WTC11 (cell line): Measurements from ENCODE around the gene PPP1R2C. TPM values are rescaled to one million over a fixed set of nuclear protein-coding genes. Genes with fewer than 3 reads are reported as not detected.

ENCODE experiments used
- ATAC-seq: fragments of 200-7000 bp; cut with Tn5 transposase; 2 replicates; pipeline ENCODE4 v1.10.0; 2021; ENCODE audit warnings: mild to moderate bottlenecking, moderate library complexity
- CTCF ChIA-PET: fragments of 300-600 bp; sonication (Branson Sonifier 250); formaldehyde crosslinking; loops from one replicate; lab custom pipeline; 2021; ENCODE audit warnings: antibody characterized with exemption; lab: Charles Lee
- POLR2A ChIA-PET: fragments of 350-600 bp; sonication (Branson Sonifier 250); formaldehyde crosslinking; loops from one replicate; lab custom pipeline; 2021; ENCODE audit warnings: antibody characterized with exemption; lab: Charles Lee
- DNase-seq: peaks from one replicate; pipeline ENCODE4 v3.0.0; 2021; ENCODE audit warnings: low spot score
- H3K27ac Mint-ChIP-seq: 2 replicates; pipeline ENCODE4 v1.8.0; 2021; ENCODE audit warnings: mixed read lengths
- H3K27me3 Mint-ChIP-seq: 2 replicates; pipeline ENCODE4 v1.8.0; 2021; ENCODE audit warnings: low read depth, mild to moderate bottlenecking, moderate library complexity, mixed read lengths
- H3K36me3 Mint-ChIP-seq: 2 replicates; pipeline ENCODE4 v1.8.0; 2021; ENCODE audit warnings: mixed read lengths
- H3K4me1 Mint-ChIP-seq: 2 replicates; pipeline ENCODE4 v1.8.0; 2022; ENCODE audit warnings: mixed read lengths
- H3K4me3 Mint-ChIP-seq: 2 replicates; pipeline ENCODE4 v1.8.0; 2021; ENCODE audit warnings: mild to moderate bottlenecking, moderate library complexity, mixed read lengths
- H3K9me3 Mint-ChIP-seq: 2 replicates; pipeline ENCODE4 v1.8.0; 2021; ENCODE audit warnings: mixed read lengths
- ARID4B ChIP-seq: sonication (generic); formaldehyde crosslinking; IDR thresholded peaks from 2 replicates; pipeline ENCODE4 v1.8.0; 2023; ENCODE audit warnings: missing genetic modification reagents, mild to moderate bottlenecking, borderline replicate concordance
- E2F1 ChIP-seq: sonication (generic); formaldehyde crosslinking; IDR thresholded peaks from 2 replicates; pipeline ENCODE4 v1.8.0; 2022; ENCODE audit warnings: mild to moderate bottlenecking, missing genetic modification reagents
- ELF4 ChIP-seq: sonication (generic); formaldehyde crosslinking; IDR thresholded peaks from 2 replicates; pipeline ENCODE4 v1.8.1; 2022; ENCODE audit warnings: low read depth, mild to moderate bottlenecking, moderate library complexity, missing genetic modification reagents
- FOXP1 ChIP-seq: sonication (generic); formaldehyde crosslinking; IDR thresholded peaks from 2 replicates; pipeline ENCODE4 v1.8.0; 2022; ENCODE audit warnings: missing genetic modification reagents, mild to moderate bottlenecking, moderate library complexity, borderline replicate concordance
- IRF1 ChIP-seq: sonication (generic); formaldehyde crosslinking; IDR thresholded peaks from 2 replicates; pipeline ENCODE4 v1.8.0; 2023; ENCODE audit warnings: missing genetic modification reagents
- MAX ChIP-seq: sonication (generic); formaldehyde crosslinking; IDR thresholded peaks from 2 replicates; pipeline ENCODE4 v1.8.0; 2022; ENCODE audit warnings: mild to moderate bottlenecking, missing genetic modification reagents
- MLX ChIP-seq: sonication (generic); formaldehyde crosslinking; IDR thresholded peaks from 2 replicates; pipeline ENCODE4 v1.8.1; 2023; ENCODE audit warnings: mild to moderate bottlenecking, missing genetic modification reagents, moderate library complexity
- MXD4 ChIP-seq: fragments of 250-450 bp; sonication (Bioruptor Pico); IDR thresholded peaks from 2 replicates; pipeline ENCODE4 v1.8.0; 2021; ENCODE audit warnings: mild to moderate bottlenecking, moderate library complexity, borderline replicate concordance
- PREB ChIP-seq: sonication (generic); formaldehyde crosslinking; IDR thresholded peaks from 2 replicates; pipeline ENCODE4 v1.8.1; 2022; ENCODE audit warnings: mild to moderate bottlenecking, missing genetic modification reagents, moderate library complexity, borderline replicate concordance
- SMAD3 ChIP-seq: sonication (generic); formaldehyde crosslinking; IDR thresholded peaks from 2 replicates; pipeline ENCODE4 v1.8.0; 2022; ENCODE audit warnings: missing genetic modification reagents, mild to moderate bottlenecking, borderline replicate concordance
- STAT6 ChIP-seq: sonication (generic); formaldehyde crosslinking; conservative IDR thresholded peaks from 2 replicates; pipeline ENCODE4 v1.8.1; 2023; ENCODE audit warnings: mild to moderate bottlenecking, low read depth, missing genetic modification reagents, moderate library complexity
- TEAD1 ChIP-seq: sonication (generic); formaldehyde crosslinking; IDR thresholded peaks from 2 replicates; pipeline ENCODE4 v1.8.0; 2022; ENCODE audit warnings: mild to moderate bottlenecking, missing genetic modification reagents
- ZBTB21 ChIP-seq: sonication (generic); formaldehyde crosslinking; IDR thresholded peaks from 2 replicates; pipeline ENCODE4 v1.8.1; 2023; ENCODE audit warnings: mild to moderate bottlenecking, missing genetic modification reagents, borderline replicate concordance
- ZBTB43 ChIP-seq: sonication (generic); formaldehyde crosslinking; IDR thresholded peaks from 2 replicates; pipeline ENCODE4 v1.8.1; 2023; ENCODE audit warnings: mild to moderate bottlenecking, missing genetic modification reagents
- ZMAT4 ChIP-seq: fragments of 250-450 bp; sonication (Bioruptor Pico); IDR thresholded peaks from 2 replicates; pipeline ENCODE4 v1.9.0; 2021; ENCODE audit warnings: mild to moderate bottlenecking
- ZNF121 ChIP-seq: sonication (generic); formaldehyde crosslinking; IDR thresholded peaks from 2 replicates; pipeline ENCODE4 v1.8.0; 2023; ENCODE audit warnings: missing genetic modification reagents
- ZNF219 ChIP-seq: sonication (generic); formaldehyde crosslinking; IDR thresholded peaks from 2 replicates; pipeline ENCODE4 v1.8.0; 2023; ENCODE audit warnings: missing genetic modification reagents, mild to moderate bottlenecking, borderline replicate concordance
- ZNF232 ChIP-seq: sonication (generic); formaldehyde crosslinking; IDR thresholded peaks from 2 replicates; pipeline ENCODE4 v1.8.0; 2022; ENCODE audit warnings: mild to moderate bottlenecking, missing genetic modification reagents
- ZNF317 ChIP-seq: sonication (generic); formaldehyde crosslinking; IDR thresholded peaks from 2 replicates; pipeline ENCODE4 v1.8.1; 2023; ENCODE audit warnings: low read depth, mild to moderate bottlenecking, moderate library complexity, missing genetic modification reagents, borderline replicate concordance
- ZNF396 ChIP-seq: fragments of 250-450 bp; sonication (Bioruptor Pico); IDR thresholded peaks from 2 replicates; pipeline ENCODE4 v1.8.0; 2021; ENCODE audit warnings: mild to moderate bottlenecking, moderate library complexity, borderline replicate concordance
- total RNA-seq: library from RNA; stranded (reverse); gene quantifications from 3 replicates; pipeline ENCODE4 v1.2.3, GENCODE V29; 2021

Gene PPP1R2C
- total RNA-seq, 1 experiment from 2014 or later = not detected

GRCh38 chrX:42739741-42740140 is 38.2 kb downstream of the PPP1R2C start:
- CTCF ChIA-PET = interaction anchor here (1.8 kb wide), 1 partner anchor 24 kb away, joined by 7 read pairs; no protein-coding TSS in a partner anchor
- Mint-ChIP-seq H3K27ac (no peak overlapping the region), H3K36me3 (no peaks in the 10 kb centered on the region)
- no peak for ATAC-seq
- TF ChIP-seq SMAD3 (CRISPR knock-in tag) = no peak
- no peak for TF ChIP-seq ZNF396 (CRISPR knock-in tag)
- TF ChIP-seq MAX (CRISPR knock-in tag) = no peak
- TF ChIP-seq ZMAT4 (CRISPR knock-in tag) = no peak
- no peak for TF ChIP-seq ZBTB43 (CRISPR knock-in tag)
- TF ChIP-seq E2F1 (CRISPR knock-in tag) = no peak
- TF ChIP-seq ZBTB21 (CRISPR knock-in tag) = no peak
- no peak for TF ChIP-seq ZNF121 (CRISPR knock-in tag)
- TF ChIP-seq TEAD1 (CRISPR knock-in tag) = no peak
- no peak for TF ChIP-seq FOXP1
- TF ChIP-seq STAT6 (CRISPR knock-in tag) = no peak
- no peak for TF ChIP-seq PREB (CRISPR knock-in tag)
- no peak for TF ChIP-seq IRF1 (CRISPR knock-in tag)
- no peak for TF ChIP-seq ELF4 (CRISPR knock-in tag)
- no peak for TF ChIP-seq ZNF219 (CRISPR knock-in tag)
- no peak for TF ChIP-seq MLX (CRISPR knock-in tag)
- TF ChIP-seq ZNF232 (CRISPR knock-in tag) = no peak
- TF ChIP-seq, all 79 proteins: peak for 0
- H3K4me1 Mint-ChIP-seq = no peaks in the 10 kb centered on the region
- H3K27me3 Mint-ChIP-seq = no peaks in the 10 kb centered on the region
- no peak for DNase-seq
- no peak overlapping the region for H3K4me3 Mint-ChIP-seq
- no peaks in the 10 kb centered on the region for H3K9me3 Mint-ChIP-seq
- POLR2A ChIA-PET = no interaction called here

- POLR2A ChIA-PET = no interaction called here
- Mint-ChIP-seq H3K9me3 (no peaks in the 10 kb centered on the region), H3K4me1 (no peaks in the 10 kb centered on the region), H3K27me3 (no peaks in the 10 kb centered on the region), H3K4me3 (no peak overlapping the region), H3K36me3 (no peaks in the 10 kb centered on the region), H3K27ac (no peak overlapping the region)
- CTCF ChIA-PET = interaction anchor here (1.8 kb wide), 1 partner anchor 24 kb away, joined by 7 read pairs; no protein-coding TSS in a partner anchor
- ATAC-seq = no peak
- no peak for TF ChIP-seq ZNF317 (CRISPR knock-in tag)
- no peak for TF ChIP-seq MXD4 (CRISPR knock-in tag)
- no peak for TF ChIP-seq ARID4B
- no peak for TF ChIP-seq IRF1 (CRISPR knock-in tag)
- no peak for DNase-seq
These were observed 38.7 kb downstream of the PPP1R2C start for GRCh38 chrX:42739258-42739657.
